HCT116 (cell line): ENCODE measurements around the gene PPID. TPM values are rescaled to one million over a fixed set of nuclear protein-coding genes. Genes with fewer than 3 reads are reported as not detected.

Experiments used
- ATAC-seq: fragments of 200-7000 bp; cut with Tn5 transposase; 2 replicates; pipeline ENCODE4 v1.9.1; 2020; ENCODE audit warnings: mild to moderate bottlenecking, moderate library complexity
- BruUV-seq: library from RNA; stranded (reverse); fragments of 400-500 nt; replicated peaks from 2 replicates; lab custom pipeline; 2021; lab: Mats Ljungman, UMichigan
- CTCF ChIA-PET: fragments of 300-600 bp; sonication (Branson Sonifier 250); formaldehyde crosslinking; loops from one replicate; lab custom pipeline; 2021; ENCODE audit warnings: antibody characterized with exemption; lab: Charles Lee
- POLR2A ChIA-PET: fragments of 300-600, 350-600 bp; sonication (Branson Sonifier 250); formaldehyde crosslinking; loops from one replicate; lab custom pipeline; 2021; ENCODE audit warnings: antibody characterized with exemption; lab: Charles Lee
- RAD21 ChIA-PET, 2 experiments: fragments of 300-600 bp; sonication (Branson Sonifier 250); formaldehyde crosslinking; loops; one replicate each; lab custom pipeline; 2023; ENCODE audit warnings: low total read pairs in 2 of 2; ENCODE audit not compliant: uncharacterized antibody in 2 of 2, unreplicated experiment in 2 of 2, low non-redundant PET in 1 of 2; lab: Charles Lee
- DNase-seq: peaks from one replicate; pipeline ENCODE4 v3.0.0-alpha.2; 2010; ENCODE audit warnings: low read depth, low spot score
- H2AFZ ChIP-seq: fragments of 200-600 bp; shearing (Covaris generic), sonication (generic); 2 replicates; pipeline ENCODE4 v1.6.1; 2017; ENCODE audit warnings: low read depth, mixed run types, mixed read lengths, antibody characterized with exemption, low read length; ENCODE audit not compliant: poor library complexity, severe bottlenecking
- H3K27ac ChIP-seq: 2 replicates; pipeline ENCODE4 v1.5.1; 2012; ENCODE audit warnings: low read depth, low read length
- H3K27me3 ChIP-seq: fragments of 200-600 bp; sonication (generic); 2 replicates; pipeline ENCODE4 v1.6.1; 2016; ENCODE audit warnings: mixed run types, low read length, mixed read lengths; ENCODE audit not compliant: insufficient read depth
- H3K36me3 ChIP-seq, 2 experiments: fragments of 200-500 bp in 1 of 2; fragments of 200-600 bp in 1 of 2; sonication (Bioruptor generic) in 1 of 2; sonication (generic) in 1 of 2; 2 replicates each; pipeline versions ENCODE4 v1.5.1 to v1.6.1; 2014 to 2016; ENCODE audit warnings: low read length in 2 of 2, inconsistent platforms in 1 of 2, mixed read lengths in 1 of 2, mixed run types in 1 of 2; ENCODE audit not compliant: insufficient read depth in 2 of 2, control insufficient read depth in 1 of 2
- H3K4me1 ChIP-seq, 2 experiments: fragments of 200-600 bp in 1 of 2; sonication (generic) in 1 of 2; 2 replicates each; pipeline versions ENCODE4 v1.5.1 to v1.6.1; 2012 to 2017; ENCODE audit warnings: low read length in 2 of 2, inconsistent platforms in 1 of 2, mild to moderate bottlenecking in 1 of 2, mixed read lengths in 1 of 2, mixed run types in 1 of 2, moderate library complexity in 1 of 2; ENCODE audit not compliant: insufficient read depth in 2 of 2, control insufficient read depth in 1 of 2
- H3K4me2 ChIP-seq: fragments of 200-600 bp; sonication (generic); 2 replicates; pipeline ENCODE4 v1.6.1; 2017; ENCODE audit warnings: mixed run types, low read length, mixed read lengths
- H3K4me3 ChIP-seq, 2 experiments: fragments of 200-600 bp in 1 of 2; sonication (generic) in 1 of 2; replicated peaks in 1 of 2; 2 replicates each; pipeline ENCODE4 v1.5.1; 2011 to 2016; ENCODE audit warnings: low read length in 2 of 2, control low read depth in 1 of 2, low read depth in 1 of 2, mild to moderate bottlenecking in 1 of 2, mixed read lengths in 1 of 2, mixed run types in 1 of 2
- H3K79me2 ChIP-seq: fragments of 200-600 bp; sonication (generic); 2 replicates; pipeline ENCODE4 v1.6.1; 2017; ENCODE audit warnings: mild to moderate bottlenecking, mixed run types, low read length, moderate library complexity, mixed read lengths; ENCODE audit not compliant: insufficient read depth
- H3K9ac ChIP-seq: fragments of 200-600 bp; sonication (generic); 2 replicates; pipeline ENCODE4 v1.6.1; 2016; ENCODE audit warnings: low read length, mixed read lengths
- H3K9me2 ChIP-seq: fragments of 200-600 bp; sonication (generic), shearing (Covaris generic); 2 replicates; pipeline ENCODE4 v1.6.1; 2017; ENCODE audit warnings: mixed run types, mild to moderate bottlenecking, moderate library complexity; ENCODE audit not compliant: insufficient read depth
- H3K9me3 ChIP-seq, 2 experiments: fragments of 200-500 bp in 1 of 2; fragments of 200-600 bp in 1 of 2; sonication (Bioruptor generic) in 1 of 2; sonication (generic) in 1 of 2; 2 replicates each; pipeline ENCODE4 v1.6.1; 2014 to 2017; ENCODE audit warnings: low read length in 2 of 2, mixed read lengths in 2 of 2, inconsistent platforms in 1 of 2, low read depth in 1 of 2, mild to moderate bottlenecking in 1 of 2, mixed run types in 1 of 2, moderate library complexity in 1 of 2; ENCODE audit not compliant: control insufficient read depth in 1 of 2, insufficient read depth in 1 of 2
- H4K20me1 ChIP-seq: fragments of 200-600 bp; sonication (generic), shearing (Covaris generic); 2 replicates; pipeline ENCODE4 v1.6.1; 2017; ENCODE audit warnings: mixed run types, mild to moderate bottlenecking, moderate library complexity; ENCODE audit not compliant: insufficient read depth
- CBX3 ChIP-seq: IDR thresholded peaks from 2 replicates; pipeline ENCODE4 v1.6.1; 2012; ENCODE audit warnings: low read depth
- CTCF ChIP-seq, 3 experiments: fragments of 200-600 bp in 1 of 3; sonication (generic) in 1 of 3; IDR thresholded peaks in 2 of 3; conservative IDR thresholded peaks in 1 of 3; 2 replicates each; pipeline ENCODE4 v1.5.1; 2012 to 2017; ENCODE audit warnings: low read depth in 2 of 3, low read length in 2 of 3, antibody characterized with exemption in 1 of 3, borderline replicate concordance in 1 of 3, control low read depth in 1 of 3, mild to moderate bottlenecking in 1 of 3, mixed read lengths in 1 of 3, mixed run types in 1 of 3, moderate library complexity in 1 of 3; ENCODE audit not compliant: insufficient read depth in 1 of 3
- EGR1 ChIP-seq: IDR thresholded peaks from 2 replicates; pipeline ENCODE4 v1.6.1; 2012; ENCODE audit warnings: low read depth
- EZH2 ChIP-seq: fragments of 200-600 bp; sonication (generic); IDR thresholded peaks from 2 replicates; pipeline ENCODE4 v1.6.1; 2017; ENCODE audit warnings: antibody characterized with exemption, mixed run types
- RAD21 ChIP-seq: IDR thresholded peaks from 2 replicates; pipeline ENCODE4 v1.6.1; 2012; ENCODE audit warnings: low read depth, mild to moderate bottlenecking
- REST ChIP-seq: IDR thresholded peaks from 2 replicates; pipeline ENCODE4 v1.6.1; 2012; ENCODE audit warnings: low read depth
- intact Hi-C: fragments of 100-400 bp; cut with micrococcal nuclease; formaldehyde crosslinking; loops from 2 replicates; pipeline ENCODE4 v1.10.0; 2022
- total RNA-seq: library from RNA; stranded (reverse); gene quantifications from one replicate; pipeline ENCODE4 v1.2.1, GENCODE V29; 2021; ENCODE audit not compliant: unreplicated experiment

Gene PPID
- total RNA-seq, 1 experiment from 2014 or later, result 48.2 TPM

GRCh38 chr4:158729716-158730559 lies 6.7 kb upstream of the PPID start:
- no peaks in the 10 kb centered on the region for H3K9me3 ChIP-seq
- CTCF ChIA-PET, result interaction anchor here (0.7 to 1.5 kb wide), 2 partner anchors 121 to 472 kb away, joined by 4 read pairs; no protein-coding TSS in a partner anchor
- H3K4me1 ChIP-seq, result no peaks in the 10 kb centered on the region
- ATAC-seq (peak; percentile 99), DNase-seq (peak; percentile 61)
- H3K4me2 ChIP-seq, result 0 out of 2 replicates have a peak overlapping the region, but pooled peaks have one; percentile 3
- no peaks in the 10 kb centered on the region for H3K9me2 ChIP-seq
- no peak overlapping the region for H3K27ac ChIP-seq
- H3K9ac ChIP-seq, result no peak overlapping the region
- H3K36me3 ChIP-seq, result no peaks in the 10 kb centered on the region
- BruUV-seq, result no TSS peak
- no peaks in the 10 kb centered on the region for H3K79me2 ChIP-seq
- POLR2A ChIA-PET, result no interaction called here
- H4K20me1 ChIP-seq, result no peaks in the 10 kb centered on the region
- peaks cover 7% of the 10 kb centered on the region; the same call in 1 of the 2 replicates for H3K27me3 ChIP-seq
- H2AFZ ChIP-seq, result peak overlapping the region; percentile 57
- RAD21 ChIA-PET, result no interaction called here
- no peak overlapping the region for H3K4me3 ChIP-seq
- peak; percentile 63 for TF ChIP-seq CBX3
- 0 out of 2 replicates have a peak, but pooled peaks have one; percentile 13 for TF ChIP-seq EGR1
- TF ChIP-seq RAD21, result peak; percentile 90
- TF ChIP-seq CTCF (IDR thresholded peaks at IDR 0.05 in 2 of 3, conservative IDR thresholded peaks at IDR 0.05 in 1 of 3; ENCODE audit: borderline replicate concordance in 1 of 3, insufficient read depth in 1 of 3, low read depth in 2 of 3, low read length in 2 of 3), result peak; percentile 71 to 86 (median 81)
- no peak for TF ChIP-seq EZH2
- TF ChIP-seq REST, result no peak
- TF ChIP-seq, all 23 proteins: peak for 4
- intact Hi-C loops, result loop anchor here (1.0 to 5.0 kb wide), 4 partner anchors 121 to 717 kb away; no protein-coding TSS in a partner anchor
